GM18868 (cell line): ENCODE measurements around the gene SH3D19.
"Not testable (repeated sequence)": the region's sequence is repeated elsewhere in the genome, so short reads cannot be mapped to it uniquely, and the experiment has no call there.

Experiments
- ATAC-seq: cut with Tn5 transposase; IDR thresholded peaks from one replicate; pipeline ENCODE4 v1.9.1; 2021; ENCODE audit warnings: mild to moderate bottlenecking, moderate library complexity; ENCODE audit not compliant: unreplicated experiment

Gene SH3D19

DNA sequence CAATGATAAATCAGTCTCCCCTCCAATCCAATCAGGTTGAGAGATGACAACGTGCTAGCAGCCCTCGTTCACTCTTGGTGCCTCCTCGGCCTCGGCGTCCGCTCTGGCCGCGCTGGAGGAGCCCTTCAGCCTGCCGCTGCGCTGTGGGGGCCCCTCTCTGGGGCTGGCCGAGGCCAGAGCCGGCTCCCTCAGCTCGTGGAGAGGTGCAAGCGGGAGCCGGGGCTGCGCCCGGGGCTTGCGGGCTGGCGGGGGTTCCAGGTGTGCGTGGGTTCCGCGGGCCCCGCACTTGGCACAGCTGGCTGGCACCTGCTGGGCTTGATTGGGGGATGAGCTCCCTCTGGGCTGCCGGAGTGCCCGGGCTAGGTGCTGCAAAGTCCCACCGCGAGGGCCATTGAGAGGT, 89.4 kb downstream of the SH3D19 start:
- no peak for ATAC-seq

DNA sequence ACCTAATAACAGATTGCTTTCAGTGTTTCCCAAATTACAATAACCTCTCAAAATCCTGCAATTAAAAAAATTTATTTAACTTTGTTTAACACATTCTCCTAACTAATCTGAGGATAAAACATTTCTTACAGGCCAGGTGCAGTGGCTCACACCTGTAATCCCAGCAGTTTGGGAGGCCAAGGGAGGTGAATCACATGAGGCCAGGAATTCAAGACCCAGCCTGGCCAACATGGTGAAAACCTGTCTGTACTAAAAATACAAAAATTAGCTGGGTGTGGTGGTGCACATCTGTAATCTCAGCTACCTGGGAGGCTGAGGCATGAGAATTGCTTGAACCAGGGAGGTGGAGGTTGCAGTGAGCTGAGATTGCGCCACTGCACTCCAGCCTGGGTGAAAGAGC, 90.0 kb downstream of the SH3D19 start:
- ATAC-seq = not testable (repeated sequence)

DNA sequence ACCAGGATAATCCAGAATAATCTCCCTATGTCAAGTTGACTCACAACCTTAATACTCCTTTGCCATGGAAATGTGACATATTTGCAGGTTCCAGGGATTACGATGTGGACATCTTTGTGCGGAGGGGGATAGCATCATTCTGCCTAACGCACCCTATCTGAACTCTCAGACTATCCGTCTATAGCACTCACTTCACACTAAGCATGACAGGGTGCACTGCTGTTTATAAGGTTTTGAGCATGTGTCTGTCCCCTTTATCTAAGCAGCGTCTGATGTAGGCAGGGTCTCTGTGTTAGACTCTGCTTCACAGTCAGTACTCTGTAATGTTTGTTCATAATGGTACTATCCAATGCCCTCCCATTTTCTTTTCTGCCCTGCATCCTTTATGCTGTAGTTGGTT, 91.8 kb downstream of the SH3D19 start:
- ATAC-seq = no peak

DNA sequence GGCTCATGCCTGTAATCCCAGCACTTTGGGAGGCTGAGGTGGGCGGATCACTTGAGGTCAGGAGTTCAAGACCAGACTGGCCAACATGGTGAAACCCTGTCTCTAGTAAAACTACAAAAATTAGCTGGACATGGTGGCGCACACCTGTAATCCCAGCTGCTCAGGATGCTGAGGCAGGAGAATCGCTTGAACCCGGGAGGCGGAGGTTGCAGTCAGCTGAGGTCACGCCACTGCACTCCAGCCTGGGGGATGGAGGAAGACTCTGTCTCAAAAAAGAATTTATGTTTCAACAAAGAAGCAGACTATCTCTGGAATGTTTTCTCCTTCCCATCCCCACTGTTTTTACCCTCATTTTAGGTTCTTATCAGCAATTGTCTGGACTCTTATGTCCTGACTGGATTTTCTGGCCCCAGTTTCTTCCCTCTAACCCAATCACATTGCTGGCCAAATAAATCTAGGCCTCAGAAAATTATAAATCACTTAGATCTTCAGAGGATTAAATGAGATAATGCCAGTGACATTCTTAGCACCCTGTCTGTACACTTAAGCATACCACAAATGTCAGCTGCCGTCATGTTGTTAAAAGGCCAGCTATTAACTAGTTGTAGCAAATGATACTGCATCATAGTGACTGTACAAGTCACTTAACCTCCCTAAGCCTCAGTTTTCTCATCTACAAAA, 93.3 kb downstream of the SH3D19 start:
- no peak for ATAC-seq

DNA sequence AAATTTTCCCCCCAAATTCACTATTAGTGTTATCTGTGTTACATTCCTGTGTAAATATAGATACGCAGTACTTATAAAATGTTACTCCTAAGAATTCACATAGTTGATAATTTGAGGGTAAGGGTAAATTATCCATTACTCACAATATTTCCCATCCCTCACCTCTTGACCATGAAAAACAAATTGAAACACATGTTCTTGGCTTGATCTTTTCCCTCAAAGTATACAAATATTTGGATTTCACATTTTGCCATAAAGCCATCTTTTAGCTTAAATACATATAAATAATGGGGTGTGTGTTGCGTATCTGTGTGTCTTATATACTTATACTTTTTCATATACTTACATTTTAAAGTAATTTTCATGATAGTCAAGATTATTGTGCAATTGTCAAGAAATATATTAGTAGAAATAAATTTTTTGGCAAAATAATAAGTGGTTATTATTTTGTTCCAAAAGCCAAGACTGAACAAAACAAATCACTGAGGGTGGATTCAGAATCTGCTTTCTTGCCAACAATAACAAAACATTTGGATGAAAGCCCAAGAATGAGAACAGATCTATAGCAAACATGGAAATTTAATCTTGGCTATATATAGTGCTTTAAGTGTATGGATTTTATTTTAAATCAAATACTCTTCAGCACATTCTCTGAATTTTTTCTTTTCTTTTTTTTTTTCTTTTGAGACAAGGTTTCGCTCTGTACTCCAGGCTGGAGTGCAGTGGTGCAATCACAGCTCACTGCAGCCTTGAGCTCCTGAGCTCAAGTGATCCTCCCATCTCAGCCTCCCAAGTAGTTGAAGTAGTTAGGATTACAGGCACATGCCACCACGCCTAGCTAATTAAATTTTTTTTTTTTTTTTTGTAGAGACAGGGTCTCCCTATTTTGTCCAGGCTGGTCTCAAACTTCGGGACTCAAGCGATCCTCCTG, 97.0 kb downstream of the SH3D19 start:
- ATAC-seq = no peak

DNA sequence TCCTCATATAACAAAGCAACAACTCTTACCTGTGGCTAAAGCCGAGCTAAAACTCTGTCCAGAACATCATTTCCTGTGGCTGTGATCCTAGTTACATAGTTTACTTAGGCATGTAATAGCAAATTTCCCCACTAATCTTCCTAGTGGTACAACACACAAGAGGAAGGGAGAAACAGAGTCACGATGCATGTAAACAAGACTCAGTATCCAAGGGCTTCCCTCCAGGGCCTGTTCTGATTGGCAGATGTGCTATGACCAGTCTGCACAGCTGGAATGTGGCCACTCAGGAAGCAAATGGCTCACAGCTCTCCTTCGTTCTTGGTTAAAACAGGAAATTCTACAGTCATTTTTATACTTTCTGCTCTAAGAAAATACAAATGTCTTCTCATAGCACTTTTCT, 97.7 kb downstream of the SH3D19 start:
- no peak for ATAC-seq

DNA sequence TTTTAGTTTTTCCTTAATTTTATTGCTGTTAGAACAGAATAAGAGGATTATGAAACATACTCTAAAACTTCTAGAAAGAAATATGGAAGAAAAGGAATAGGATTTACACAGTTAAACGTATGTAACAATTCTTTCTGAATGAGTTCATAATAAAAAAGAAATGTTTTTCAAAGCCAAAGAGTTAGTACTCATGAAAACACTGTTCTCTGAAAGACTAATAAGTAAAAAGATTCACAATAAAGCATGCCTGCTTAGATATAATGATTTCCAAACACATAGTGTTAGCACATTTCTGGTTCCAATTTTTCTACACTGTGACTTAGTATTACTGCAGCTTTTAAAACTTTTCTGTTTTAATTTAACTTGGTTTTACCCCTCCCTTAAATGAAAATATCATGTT, 98.2 kb downstream of the SH3D19 start:
- ATAC-seq = no peak

DNA sequence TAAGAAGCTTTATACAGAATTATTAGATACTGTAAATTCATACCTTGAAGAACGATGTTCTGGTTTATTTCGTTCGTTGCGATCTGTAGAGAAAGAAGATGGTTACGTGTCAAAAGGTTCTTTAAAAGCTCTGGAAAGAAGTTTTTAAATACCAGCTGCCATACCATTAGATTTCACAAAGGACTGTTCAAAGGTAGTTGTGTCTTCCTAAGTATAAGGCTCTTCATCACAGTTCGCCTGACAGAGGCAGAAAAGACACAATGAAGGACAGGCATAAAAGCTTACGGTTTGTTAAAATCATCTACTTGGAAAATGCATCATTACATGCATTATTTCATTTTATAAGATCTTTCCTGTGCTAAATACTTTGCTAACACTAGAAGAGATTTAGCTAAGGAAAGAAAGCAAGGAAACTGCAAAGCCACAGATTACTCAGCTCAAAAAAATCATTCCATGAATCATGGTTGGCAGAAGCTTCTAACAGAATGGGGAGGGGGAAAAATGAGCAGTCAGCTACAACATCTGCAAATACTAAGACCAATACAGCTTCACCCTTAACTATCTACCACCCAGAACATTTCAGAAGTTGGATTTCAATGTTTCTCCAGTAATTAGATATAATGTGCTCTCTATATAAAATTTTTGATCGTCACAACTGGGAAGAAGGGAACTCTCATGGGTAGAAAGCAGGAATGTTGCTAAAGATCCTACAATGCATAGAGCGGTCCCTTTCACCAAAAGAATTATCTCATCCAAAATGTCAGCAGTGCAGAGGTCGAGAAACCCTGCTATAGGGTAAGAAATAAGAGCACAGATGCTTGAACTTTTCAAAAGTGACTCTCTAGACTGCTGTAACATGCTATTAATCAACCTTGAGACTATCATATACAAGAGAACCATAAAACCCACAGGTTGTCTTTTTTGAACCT, 99.1 kb downstream of the SH3D19 start:
- ATAC-seq = no peak

DNA sequence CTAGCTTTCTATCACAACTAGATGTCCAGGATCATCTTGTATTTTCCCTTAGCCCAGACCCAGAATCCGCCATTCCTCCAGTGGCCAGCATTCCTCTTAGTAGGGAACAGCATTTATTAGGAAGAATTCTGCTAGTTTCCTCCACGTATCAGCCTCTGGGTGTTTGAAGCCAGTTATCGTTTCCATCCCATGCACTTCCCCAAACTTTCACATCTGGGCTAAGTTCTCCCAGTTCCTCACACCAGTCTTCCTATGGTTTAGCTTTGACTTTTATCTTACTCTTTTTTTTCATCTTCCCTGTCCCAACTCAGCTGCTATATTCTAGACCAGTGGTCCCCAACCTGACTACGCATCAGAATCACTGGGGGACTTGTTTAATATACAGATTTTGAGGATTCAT, 101.9 kb downstream of the SH3D19 start:
- ATAC-seq = no peak

DNA sequence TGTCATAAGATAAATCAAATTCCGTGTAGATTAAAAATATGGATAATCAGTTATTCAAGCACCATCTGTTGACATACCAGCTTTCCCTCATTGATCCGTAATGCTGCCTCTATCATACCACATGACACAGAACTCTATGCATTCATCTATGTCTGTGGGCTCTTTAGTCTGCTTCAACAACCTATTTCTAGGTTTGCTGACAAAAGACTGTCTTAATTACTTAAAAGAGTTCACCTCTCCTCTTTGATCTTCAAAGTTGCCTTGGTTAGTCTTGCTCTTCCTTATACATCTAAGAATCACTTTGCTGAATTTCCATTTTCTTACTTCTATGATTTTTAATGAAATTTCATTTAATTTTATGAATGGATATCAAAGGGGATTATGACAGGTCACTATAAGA, 105.5 kb downstream of the SH3D19 start:
- ATAC-seq = no peak

DNA sequence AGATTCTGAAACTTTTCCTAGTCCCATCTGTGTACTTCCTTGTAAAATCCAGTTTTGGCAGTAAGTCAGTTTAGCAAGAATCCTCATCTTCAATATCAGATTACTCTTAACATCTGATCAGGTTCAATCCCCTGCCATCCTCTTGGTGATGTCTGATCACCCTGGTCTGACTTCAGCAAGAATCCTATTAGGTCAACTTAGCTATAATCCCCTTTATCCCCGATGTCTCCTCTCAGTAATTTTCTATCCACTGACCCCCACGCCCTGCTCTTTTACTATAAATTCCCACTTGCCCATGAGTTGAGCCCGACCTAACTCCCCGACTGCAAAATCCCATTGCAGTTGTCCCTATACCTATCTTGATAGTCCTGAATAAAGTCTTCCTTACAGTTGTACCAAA, 106.3 kb downstream of the SH3D19 start:
- ATAC-seq = no peak

DNA sequence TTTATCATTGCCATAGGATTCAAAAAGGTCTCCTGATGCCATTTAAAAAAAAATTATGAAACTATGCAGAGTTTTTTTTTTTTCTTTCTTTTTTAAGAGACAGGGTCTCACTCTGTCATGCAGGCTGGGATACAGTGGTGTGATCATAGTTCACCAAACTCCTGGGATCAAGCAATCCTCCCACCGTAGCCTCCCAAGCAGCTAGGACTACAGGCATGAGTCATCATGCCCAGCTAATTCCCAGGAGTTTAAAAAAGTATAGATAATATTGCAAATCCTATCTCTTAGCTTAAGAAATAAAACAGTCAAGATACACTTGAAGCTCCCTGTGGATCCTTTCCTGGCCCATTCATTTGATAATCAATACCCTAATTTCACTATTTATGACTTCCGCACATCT, 107.1 kb downstream of the SH3D19 start:
- no peak for ATAC-seq

DNA sequence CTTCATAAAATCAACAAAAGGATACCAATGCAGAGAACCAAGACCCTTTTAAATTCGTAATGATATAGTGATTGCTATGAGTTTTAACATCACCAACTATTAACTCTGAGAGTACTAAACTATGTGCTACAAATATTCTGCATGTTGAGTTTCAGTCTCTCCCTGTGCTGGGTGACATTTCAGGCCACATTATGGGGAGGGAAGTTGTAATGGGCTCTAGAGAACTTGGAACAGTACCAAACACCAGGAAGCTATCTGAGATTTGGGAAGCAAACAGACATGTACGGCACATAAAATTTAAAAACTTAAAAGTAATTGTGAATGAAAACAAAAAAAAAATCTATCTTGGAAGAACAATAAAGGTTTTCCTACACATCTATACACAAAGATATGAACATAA, 108.1 kb downstream of the SH3D19 start:
- ATAC-seq = no peak

DNA sequence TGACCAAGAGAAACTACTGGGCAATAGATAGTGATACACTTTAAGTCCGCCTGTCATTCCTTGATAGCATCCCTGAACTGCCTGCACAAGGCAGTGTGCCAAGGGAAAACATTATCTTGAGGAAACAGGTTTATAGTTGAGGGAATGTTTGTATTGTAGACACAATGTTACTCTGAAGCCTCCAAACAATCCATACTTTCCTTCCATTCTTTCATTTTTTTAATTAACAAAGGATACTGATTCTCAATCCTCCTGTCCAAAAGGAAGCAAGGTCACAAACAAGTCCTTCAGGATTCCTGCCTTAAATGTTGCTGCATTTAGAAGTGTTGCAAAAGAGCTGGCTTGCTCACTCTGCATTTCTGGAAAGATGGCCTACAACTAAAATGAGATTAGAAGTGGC, 110.1 kb downstream of the SH3D19 start:
- no peak for ATAC-seq

DNA sequence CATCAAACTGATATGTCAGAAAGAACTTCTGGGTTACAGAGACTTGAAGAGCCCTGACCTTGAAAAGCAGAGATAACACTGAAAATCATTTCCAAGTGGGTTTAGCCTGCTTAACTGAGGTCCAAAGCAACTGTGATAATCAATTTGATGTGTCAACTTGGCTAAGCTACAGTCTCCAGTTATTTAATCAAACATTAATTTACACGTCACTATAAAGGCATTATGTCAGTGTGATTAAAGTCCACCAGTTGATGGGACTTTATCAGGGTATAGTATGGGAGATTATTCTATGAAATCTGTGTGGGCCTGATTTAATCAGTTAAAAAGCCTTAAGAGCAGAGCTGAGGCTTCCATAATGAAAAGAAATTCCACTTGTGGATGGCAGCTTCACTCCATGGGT, 117.5 kb downstream of the SH3D19 start:
- no peak for ATAC-seq

DNA sequence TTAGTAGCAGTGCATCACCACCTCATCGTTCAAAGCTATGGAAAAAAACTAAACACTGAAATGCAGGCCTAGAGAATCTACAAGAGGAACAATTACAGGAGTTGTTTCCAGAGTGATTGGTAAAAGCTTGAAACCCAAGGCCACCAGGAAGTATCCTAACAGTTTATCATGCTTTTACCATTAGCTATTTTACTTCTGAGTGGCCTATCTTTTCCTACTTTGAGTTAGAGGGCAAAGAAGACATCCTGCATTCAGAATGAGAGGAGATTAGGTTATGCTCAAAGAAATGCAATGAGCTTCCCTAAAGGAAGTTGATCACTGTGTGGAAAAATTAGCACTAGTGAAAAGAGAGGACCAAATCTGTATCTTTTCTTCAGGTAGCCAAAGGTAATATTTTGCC, 118.2 kb downstream of the SH3D19 start:
- no peak for ATAC-seq

DNA sequence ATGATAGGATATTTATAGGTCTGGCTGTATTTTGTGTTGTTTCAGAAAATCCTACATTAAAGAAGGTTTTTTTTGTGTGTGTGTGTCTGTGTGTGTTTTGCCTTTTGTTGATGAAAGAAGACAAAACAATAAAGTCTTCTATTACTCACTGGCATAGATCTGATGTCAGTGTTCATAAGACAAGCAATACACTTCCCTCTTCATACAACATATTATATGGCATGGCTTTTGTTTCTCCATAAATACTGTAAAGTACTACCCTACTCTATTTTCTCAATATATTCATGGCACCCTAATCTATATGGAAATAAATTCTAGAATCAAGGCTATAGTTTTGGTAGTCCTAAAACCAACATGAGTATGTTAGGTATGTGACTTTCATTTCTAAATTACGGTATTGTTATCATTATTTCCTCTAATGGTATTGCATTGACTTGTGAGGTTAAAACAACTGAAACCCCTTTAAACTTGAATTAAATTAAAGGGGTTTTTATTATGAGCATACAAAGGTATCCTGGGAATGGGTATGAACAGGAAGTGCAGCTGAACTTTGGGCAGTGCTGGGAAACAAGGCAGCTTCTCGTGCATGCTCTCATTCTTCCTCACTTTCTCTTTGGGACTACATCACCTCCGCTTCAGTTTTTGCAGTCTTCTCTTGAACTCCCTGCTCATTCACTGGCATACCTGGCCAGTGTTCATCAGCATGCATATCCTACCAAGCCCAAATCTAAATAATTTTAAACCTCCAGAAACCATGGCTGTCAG, 119.0 kb downstream of the SH3D19 start:
- no peak for ATAC-seq

DNA sequence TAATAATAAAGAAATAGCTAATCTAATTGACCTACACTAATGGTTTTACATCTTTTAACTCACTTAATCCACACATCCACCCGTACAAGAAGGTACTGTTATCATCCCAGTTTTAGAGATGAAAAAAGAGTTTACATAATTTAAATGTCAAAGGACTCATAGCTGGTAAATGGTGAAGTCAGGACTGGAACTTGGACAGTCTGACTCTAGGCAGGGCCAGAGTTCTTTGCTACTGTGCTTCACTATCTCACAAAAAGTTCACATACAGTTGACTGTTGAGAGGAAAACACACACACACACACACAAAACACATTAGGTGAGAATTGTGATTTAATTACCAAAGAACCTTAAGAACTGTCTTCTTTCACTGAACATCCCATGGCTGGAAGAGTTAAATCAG, 119.7 kb downstream of the SH3D19 start:
- no peak for ATAC-seq

DNA sequence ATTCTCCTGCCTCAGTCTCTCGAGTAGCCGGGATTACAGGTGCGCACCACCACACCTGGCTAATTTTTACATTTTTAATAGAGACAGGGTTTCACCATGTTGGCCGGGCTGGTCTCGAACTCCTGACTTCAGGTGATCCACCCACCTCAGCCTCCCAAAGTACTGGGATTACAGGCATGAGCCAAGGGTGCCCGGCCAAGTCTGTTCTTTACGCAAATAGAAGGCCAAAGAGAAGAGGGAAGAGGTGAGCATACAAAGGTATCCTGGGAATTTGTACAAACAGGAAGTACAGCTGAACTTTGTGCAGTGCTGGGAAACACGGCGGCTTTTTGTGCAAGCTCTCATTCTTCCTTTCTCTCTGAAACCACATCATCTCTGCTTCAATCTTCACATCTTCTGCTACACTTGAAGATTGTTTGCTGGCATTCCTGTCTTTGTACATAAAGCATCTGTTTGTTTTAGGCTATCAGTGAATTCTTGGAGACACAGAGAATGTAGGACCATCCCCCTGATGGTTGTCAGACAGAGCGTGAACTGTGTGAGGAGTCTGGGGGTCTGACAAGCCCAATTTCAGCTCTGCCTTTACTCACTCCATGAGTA, 120.4 kb downstream of the SH3D19 start:
- no peak for ATAC-seq

DNA sequence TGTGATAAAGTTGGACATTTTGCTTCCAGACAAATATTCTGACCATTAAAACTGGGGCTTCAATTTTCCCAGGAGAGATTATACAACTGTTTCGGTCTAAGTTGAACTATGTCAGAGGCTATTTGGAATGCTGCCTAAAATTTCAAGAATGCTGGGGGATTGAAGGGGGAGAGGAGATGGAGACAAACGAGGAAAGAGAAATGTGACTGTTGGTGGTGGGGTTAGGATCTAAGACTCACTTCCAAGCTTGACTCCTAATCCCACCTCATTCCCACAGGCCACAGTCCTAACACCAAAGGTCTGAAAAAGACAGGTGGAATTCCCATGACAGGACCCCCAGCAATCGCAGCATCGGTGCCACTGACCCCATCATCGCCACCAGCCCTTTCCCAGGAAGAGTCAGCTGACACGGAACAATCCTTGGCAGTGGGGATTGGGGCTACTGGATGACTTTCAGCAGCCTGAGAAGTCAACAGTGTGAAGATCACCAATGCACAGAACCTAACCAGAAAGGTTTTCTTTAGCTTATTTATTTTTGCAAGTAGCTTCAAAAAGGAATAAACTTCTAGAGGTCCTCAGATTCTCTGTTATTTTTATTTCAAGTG, 122.5 kb downstream of the SH3D19 start:
- no peak for ATAC-seq
